ENCODE results near the gene POU1F1. TPM values are rescaled to one million over a fixed set of nuclear protein-coding genes. Genes with fewer than 3 reads are reported as not detected.

POU1F1 gene, protein sequence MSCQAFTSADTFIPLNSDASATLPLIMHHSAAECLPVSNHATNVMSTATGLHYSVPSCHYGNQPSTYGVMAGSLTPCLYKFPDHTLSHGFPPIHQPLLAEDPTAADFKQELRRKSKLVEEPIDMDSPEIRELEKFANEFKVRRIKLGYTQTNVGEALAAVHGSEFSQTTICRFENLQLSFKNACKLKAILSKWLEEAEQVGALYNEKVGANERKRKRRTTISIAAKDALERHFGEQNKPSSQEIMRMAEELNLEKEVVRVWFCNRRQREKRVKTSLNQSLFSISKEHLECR
- total RNA-seq: not detected in 2 replicates
- polyA plus RNA-seq: not detected in 2 replicates
- polyA plus RNA-seq (2012): not detected in 2 replicates
- not detected in 2 replicates for polyA minus RNA-seq (ENCODE audit: low replicate concordance)

DNA sequence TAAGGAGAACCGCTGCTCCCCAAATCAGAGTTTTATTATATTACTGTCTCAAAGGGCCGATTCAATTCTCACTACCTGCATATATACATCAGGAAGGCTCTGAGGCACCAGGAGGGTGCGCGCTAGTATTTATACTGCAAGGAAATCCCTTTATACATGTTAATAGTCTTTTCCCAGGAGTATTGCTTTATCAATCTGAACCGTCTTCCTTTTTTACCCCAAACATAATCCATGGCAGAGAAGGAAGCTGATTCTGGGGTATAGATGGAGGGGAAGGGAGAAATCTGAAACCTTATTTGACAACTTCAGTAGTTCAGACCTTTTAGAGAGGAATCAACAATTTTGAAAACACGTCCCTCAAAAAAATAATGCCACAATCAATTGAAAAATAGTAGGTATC, at the start of gene POU1F1:
POU1F1 (minus strand) TSS at position 101 of the 400 bp plus-strand sequence. CDS start 122 bp downstream, outside the sequence.
- Histone ChIP-seq H3K36me3 (ENCODE audit: control insufficient read depth, insufficient read depth, low read length) (no peaks in the 10 kb centered on the region), H3K27me3 (ENCODE audit: control insufficient read depth, insufficient read depth, low read length) (no peaks in the 10 kb centered on the region)
- TF ChIP-seq EZH2 (IDR thresholded peaks at IDR 0.05; ENCODE audit: low read length, missing control alignments): no peak
- TF ChIP-seq, protein P1, sequence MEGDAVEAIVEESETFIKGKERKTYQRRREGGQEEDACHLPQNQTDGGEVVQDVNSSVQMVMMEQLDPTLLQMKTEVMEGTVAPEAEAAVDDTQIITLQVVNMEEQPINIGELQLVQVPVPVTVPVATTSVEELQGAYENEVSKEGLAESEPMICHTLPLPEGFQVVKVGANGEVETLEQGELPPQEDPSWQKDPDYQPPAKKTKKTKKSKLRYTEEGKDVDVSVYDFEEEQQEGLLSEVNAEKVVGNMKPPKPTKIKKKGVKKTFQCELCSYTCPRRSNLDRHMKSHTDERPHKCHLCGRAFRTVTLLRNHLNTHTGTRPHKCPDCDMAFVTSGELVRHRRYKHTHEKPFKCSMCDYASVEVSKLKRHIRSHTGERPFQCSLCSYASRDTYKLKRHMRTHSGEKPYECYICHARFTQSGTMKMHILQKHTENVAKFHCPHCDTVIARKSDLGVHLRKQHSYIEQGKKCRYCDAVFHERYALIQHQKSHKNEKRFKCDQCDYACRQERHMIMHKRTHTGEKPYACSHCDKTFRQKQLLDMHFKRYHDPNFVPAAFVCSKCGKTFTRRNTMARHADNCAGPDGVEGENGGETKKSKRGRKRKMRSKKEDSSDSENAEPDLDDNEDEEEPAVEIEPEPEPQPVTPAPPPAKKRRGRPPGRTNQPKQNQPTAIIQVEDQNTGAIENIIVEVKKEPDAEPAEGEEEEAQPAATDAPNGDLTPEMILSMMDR (conservative IDR thresholded peaks at IDR 0.05 in 1 of 2, IDR thresholded peaks at IDR 0.05 in 1 of 2; ENCODE audit: low read depth in 1 of 2, low read length in 2 of 2): no peak

DNA sequence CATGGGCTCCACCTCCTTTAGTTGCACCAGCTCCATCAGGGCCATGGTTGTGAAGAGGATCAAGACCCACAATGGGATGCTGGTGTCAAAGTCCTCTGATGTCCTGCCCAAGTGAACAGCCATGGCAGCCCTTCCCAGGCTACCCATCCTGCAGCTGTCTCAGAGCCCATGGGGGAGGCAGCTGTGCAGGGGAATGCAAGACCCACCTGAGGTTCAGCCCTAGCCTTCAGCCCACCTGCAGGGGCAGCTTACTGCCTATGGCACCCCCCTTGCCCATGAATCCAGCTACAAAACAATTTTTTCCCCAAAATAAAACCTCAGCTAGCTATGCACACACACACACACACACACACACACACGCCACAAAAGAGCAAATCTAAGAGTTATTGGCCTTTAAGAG, 48.2 kb upstream of the POU1F1 start:
- Histone ChIP-seq H3K4me3 (replicated peaks in 1 of 4; ENCODE audit: control extremely low read depth in 1 of 4, insufficient read depth in 1 of 4, low read depth in 3 of 4, low read length in 4 of 4) (no peak overlapping the region), H3K9ac (ENCODE audit: insufficient read depth, low read length) (no peak overlapping the region), H3K79me2 (ENCODE audit: control insufficient read depth, insufficient read depth, low read length) (no peaks in the 10 kb centered on the region), H3K27ac (ENCODE audit: insufficient read depth, low read length) (no peak overlapping the region), H3K9me3 (ENCODE audit: control insufficient read depth, insufficient read depth, low read depth, low read length) (no peaks in the 10 kb centered on the region), H4K20me1 (ENCODE audit: control insufficient read depth, extremely low read depth, insufficient read depth, low read length) (no peaks in the 10 kb centered on the region), H2AFZ (ENCODE audit: low read length) (no peak overlapping the region), H3K36me3 (ENCODE audit: control insufficient read depth, insufficient read depth, low read length) (no peaks in the 10 kb centered on the region), H3K4me1 (ENCODE audit: control insufficient read depth, extremely low read depth, insufficient read depth, low read length) (no peaks in the 10 kb centered on the region), H3K4me2 (ENCODE audit: extremely low read depth, insufficient read depth, low read length) (no peak overlapping the region), H3K27me3 (ENCODE audit: control insufficient read depth, insufficient read depth, low read length) (no peaks in the 10 kb centered on the region)
- no peak for DNase-seq (ENCODE audit: low read depth in 2 of 2)
- no peak for TF ChIP-seq EZH2 (IDR thresholded peaks at IDR 0.05; ENCODE audit: low read length, missing control alignments)
- TF ChIP-seq, protein P1 (conservative IDR thresholded peaks at IDR 0.05 in 1 of 2, IDR thresholded peaks at IDR 0.05 in 1 of 2; ENCODE audit: low read depth in 1 of 2, low read length in 2 of 2): no peak

More for the DNA sequence above, at the start of gene POU1F1:
- Histone ChIP-seq H4K20me1 (ENCODE audit: control insufficient read depth, extremely low read depth, insufficient read depth, low read length) (no peaks in the 10 kb centered on the region), H3K9ac (ENCODE audit: insufficient read depth, low read length) (no peak within 1 kb of the TSS), H3K4me1 (ENCODE audit: control insufficient read depth, extremely low read depth, insufficient read depth, low read length) (no peaks in the 10 kb centered on the region), H3K9me3 (ENCODE audit: control insufficient read depth, insufficient read depth, low read depth, low read length) (no peaks in the 10 kb centered on the region), H2AFZ (ENCODE audit: low read length) (no peak within 1 kb of the TSS), H3K79me2 (ENCODE audit: control insufficient read depth, insufficient read depth, low read length) (no peaks in the 10 kb centered on the region), H3K27ac (ENCODE audit: insufficient read depth, low read length) (no peak within 1 kb of the TSS), H3K4me2 (ENCODE audit: extremely low read depth, insufficient read depth, low read length) (no peak within 1 kb of the TSS), H3K4me3 (replicated peaks in 1 of 4; ENCODE audit: control extremely low read depth in 1 of 4, insufficient read depth in 1 of 4, low read depth in 3 of 4, low read length in 4 of 4) (no peak within 1 kb of the TSS)
- DNase-seq (ENCODE audit: low read depth in 2 of 2): no peak

DNA sequence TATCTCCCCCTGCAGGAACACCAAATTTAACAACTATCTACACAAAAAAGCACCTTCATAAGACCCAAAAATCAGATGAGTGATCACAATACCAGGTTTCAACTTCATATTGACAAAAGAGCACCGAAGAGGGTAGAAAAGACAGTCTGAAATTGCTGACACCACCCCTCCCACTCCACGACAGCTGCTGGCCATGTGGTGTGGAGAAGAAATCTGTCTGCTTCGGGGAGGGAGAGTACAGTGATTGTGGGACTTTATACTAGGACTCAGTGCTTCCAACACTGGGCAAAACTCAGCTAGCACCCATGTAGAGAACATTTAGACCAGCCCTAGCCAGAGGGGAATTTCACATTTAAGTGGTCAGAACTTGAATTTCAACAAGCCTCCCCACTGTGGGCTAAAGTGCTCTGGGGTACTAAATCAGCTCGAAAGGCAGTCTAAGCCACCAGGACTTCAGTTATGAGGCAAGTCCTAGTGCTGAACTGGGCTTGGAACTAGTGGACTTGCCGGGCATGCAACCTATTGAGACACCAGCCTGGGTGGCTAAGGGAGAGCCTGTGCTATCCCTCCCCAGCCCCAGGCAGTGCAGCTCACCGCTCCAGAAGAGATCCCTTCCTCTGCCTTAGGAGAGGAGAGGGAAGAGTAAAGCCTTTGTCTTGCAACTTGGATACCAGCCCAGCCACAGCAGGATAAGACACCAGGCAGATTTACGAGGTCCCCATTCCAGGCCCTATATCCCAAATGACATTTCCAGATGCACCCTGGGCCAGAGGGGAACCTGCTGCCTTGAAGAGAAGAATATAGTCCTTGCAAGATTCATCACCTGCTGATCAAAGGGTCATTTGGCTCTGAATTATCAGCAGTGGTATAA, 44.6 kb upstream of the POU1F1 start:
- no peak overlapping the region for H2AFZ ChIP-seq (ENCODE audit: low read length)
- H3K4me1 ChIP-seq (ENCODE audit: control insufficient read depth, extremely low read depth, insufficient read depth, low read length): no peaks in the 10 kb centered on the region
- no peaks in the 10 kb centered on the region for H4K20me1 ChIP-seq (ENCODE audit: control insufficient read depth, extremely low read depth, insufficient read depth, low read length)
- H3K27me3 ChIP-seq (ENCODE audit: control insufficient read depth, insufficient read depth, low read length): no peaks in the 10 kb centered on the region
- no peak overlapping the region for H3K9ac ChIP-seq (ENCODE audit: insufficient read depth, low read length)
- no peak overlapping the region for H3K4me3 ChIP-seq (replicated peaks in 1 of 4; ENCODE audit: control extremely low read depth in 1 of 4, insufficient read depth in 1 of 4, low read depth in 3 of 4, low read length in 4 of 4)
- H3K27ac ChIP-seq (ENCODE audit: insufficient read depth, low read length): no peak overlapping the region
- no peaks in the 10 kb centered on the region for H3K79me2 ChIP-seq (ENCODE audit: control insufficient read depth, insufficient read depth, low read length)
- no peak for DNase-seq (ENCODE audit: low read depth in 2 of 2)
- H3K36me3 ChIP-seq (ENCODE audit: control insufficient read depth, insufficient read depth, low read length): no peaks in the 10 kb centered on the region
- H3K4me2 ChIP-seq (ENCODE audit: extremely low read depth, insufficient read depth, low read length): no peak overlapping the region
- TF ChIP-seq, protein P1 (conservative IDR thresholded peaks at IDR 0.05 in 1 of 2, IDR thresholded peaks at IDR 0.05 in 1 of 2; ENCODE audit: low read depth in 1 of 2, low read length in 2 of 2): no peak
- TF ChIP-seq EZH2 (IDR thresholded peaks at IDR 0.05; ENCODE audit: low read length, missing control alignments): no peak
- no peaks in the 10 kb centered on the region for H3K9me3 ChIP-seq (ENCODE audit: control insufficient read depth, insufficient read depth, low read depth, low read length)

All from fibroblast of lung (primary cell).